ENCODE data around the gene CD33.

Gene CD33

GRCh38 chr19:51224898-51225393 is at the start of gene CD33:
TSS of gene CD33 (plus strand) at chr19:51225080. CDS start at chr19:51225119, 39 bp downstream.
- peak; percentile 55 for DNase-seq

- DNase-seq = no peak
These were observed 45.6 kb upstream of the CD33 start for GRCh38 chr19:51179256-51179655.

GRCh38 chr19:51181377-51181912 is 43.4 kb upstream of the CD33 start:
- no peak for DNase-seq

- peak; percentile 44 for DNase-seq
These were observed 42.9 kb upstream of the CD33 start for GRCh38 chr19:51181913-51182419.

- DNase-seq = no peak
These were observed 41.3 kb upstream of the CD33 start for GRCh38 chr19:51183629-51184028.

GRCh38 chr19:51185069-51185867 is 39.6 kb upstream of the CD33 start:
- no peak for DNase-seq

GRCh38 chr19:51185868-51186215 is 39.0 kb upstream of the CD33 start:
- no peak for DNase-seq

GRCh38 chr19:51186323-51186722 is 38.6 kb upstream of the CD33 start:
- no peak for DNase-seq

GRCh38 chr19:51187395-51188226 is 37.3 kb upstream of the CD33 start:
- DNase-seq = no peak

- no peak for DNase-seq
These were observed 36.7 kb upstream of the CD33 start for GRCh38 chr19:51188227-51188559.

GRCh38 chr19:51192689-51193088 is 32.2 kb upstream of the CD33 start:
- no peak for DNase-seq

GRCh38 chr19:51194527-51195315 is 30.2 kb upstream of the CD33 start:
- peak; percentile 38 for DNase-seq

GRCh38 chr19:51195316-51195586 is 29.6 kb upstream of the CD33 start:
- no peak for DNase-seq

- DNase-seq = no peak
These were observed 29.3 kb upstream of the CD33 start for GRCh38 chr19:51195616-51196015.

GRCh38 chr19:51196181-51196580 is 28.7 kb upstream of the CD33 start:
- DNase-seq = no peak

GRCh38 chr19:51198641-51199040 is 26.2 kb upstream of the CD33 start:
- no peak for DNase-seq

- DNase-seq = no peak
These were observed 24.7 kb upstream of the CD33 start for GRCh38 chr19:51200071-51200666.

- DNase-seq = no peak
These were observed 23.2 kb upstream of the CD33 start for GRCh38 chr19:51201712-51202111.

- DNase-seq = no peak
These were observed 21.0 kb upstream of the CD33 start for GRCh38 chr19:51203916-51204315.

GRCh38 chr19:51204321-51204720 is 20.6 kb upstream of the CD33 start:
- no peak for DNase-seq

GRCh38 chr19:51207747-51208146 is 17.1 kb upstream of the CD33 start:
- no peak for DNase-seq

GRCh38 chr19:51210191-51210784 is 14.6 kb upstream of the CD33 start:
- no peak for DNase-seq
